Measurements from ENCODE around the gene BTRC.

- TF ChIP-seq CTCF (IDR thresholded peaks at IDR 0.05) (no peak), POLR2A (IDR thresholded peaks at IDR 0.05) (no peak)
These were observed 217.4 kb downstream of the BTRC start for GRCh38 chr10:101571271-101571925.
